Ishikawa (cell line): ENCODE data around the gene SEC61A1.

Experiments
- CEBPB ChIP-seq: IDR thresholded peaks from 2 replicates; pipeline ENCODE4 v1.6.1; 2012
- CREB1 ChIP-seq: IDR thresholded peaks from 2 replicates; pipeline ENCODE4 v1.6.1; 2012; ENCODE audit warnings: low read depth
- EGR1 ChIP-seq: IDR thresholded peaks from 2 replicates; pipeline ENCODE4 v1.6.1; 2012
- EP300 ChIP-seq: IDR thresholded peaks from 2 replicates; pipeline ENCODE4 v1.6.1; 2012; ENCODE audit warnings: borderline replicate concordance
- MAX ChIP-seq: IDR thresholded peaks from 2 replicates; pipeline ENCODE4 v1.6.1; 2012
- NFIC ChIP-seq: IDR thresholded peaks from 2 replicates; pipeline ENCODE4 v1.6.1; 2012
- RAD21 ChIP-seq: IDR thresholded peaks from 2 replicates; pipeline ENCODE4 v1.6.1; 2012; ENCODE audit warnings: low read depth
- REST ChIP-seq: IDR thresholded peaks from 2 replicates; pipeline ENCODE4 v1.6.1; 2012; ENCODE audit warnings: low read depth, mild to moderate bottlenecking
- TAF1 ChIP-seq: IDR thresholded peaks from 2 replicates; pipeline ENCODE4 v1.6.1; 2012; ENCODE audit warnings: low read depth, mild to moderate bottlenecking
- TEAD4 ChIP-seq: IDR thresholded peaks from 2 replicates; pipeline ENCODE4 v1.6.1; 2012
- USF1 ChIP-seq: IDR thresholded peaks from 2 replicates; pipeline ENCODE4 v1.6.1; 2012
- YY1 ChIP-seq: IDR thresholded peaks from 2 replicates; pipeline ENCODE4 v1.6.1; 2012; ENCODE audit warnings: low read depth

DNA sequence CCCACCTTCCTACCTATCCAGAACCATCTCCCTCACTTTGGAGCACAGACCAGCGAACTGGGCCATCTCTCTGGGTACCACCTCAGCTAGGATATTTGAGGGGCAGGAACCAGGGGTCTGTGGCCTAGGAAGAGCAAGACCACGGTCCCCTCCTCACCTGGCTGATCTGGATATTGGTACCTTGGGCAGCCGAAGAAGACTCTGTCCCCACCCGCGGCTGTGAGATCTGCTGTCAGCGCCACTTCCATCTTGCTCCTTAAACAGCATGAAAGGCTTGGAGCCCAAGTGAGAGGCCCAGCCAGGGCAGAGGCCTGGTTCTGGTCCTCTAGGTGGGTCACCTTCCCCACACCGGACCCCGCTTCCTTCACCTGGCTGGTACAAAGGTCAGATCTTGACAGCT is 26.6 kb downstream of the SEC61A1 start:
- TF ChIP-seq CREB1 (no peak), REST (no peak), EGR1 (no peak), RAD21 (no peak), USF1 (no peak), MAX (no peak), TEAD4 (no peak), CEBPB (no peak), YY1 (no peak), NFIC (no peak), TAF1 (no peak), EP300 (no peak)
